Measurements from ENCODE around the gene ABCC4.

The ABCC4 gene

GRCh38 chr13:94984958-94985357 lies 316.3 kb downstream of the ABCC4 start:
- DNase-seq = no peak

- no peak for DNase-seq
These were observed 322.7 kb downstream of the ABCC4 start for GRCh38 chr13:94978516-94978915.

GRCh38 chr13:94974015-94974951 lies 327.0 kb downstream of the ABCC4 start:
- DNase-seq = no peak

GRCh38 chr13:94972262-94972661 lies 329.0 kb downstream of the ABCC4 start:
- DNase-seq = no peak
